ENCODE results near the gene THRB. TPM values are rescaled to one million over a fixed set of nuclear protein-coding genes. Genes with fewer than 3 reads are reported as not detected.
"Not testable (repeated sequence)": the region's sequence is repeated elsewhere in the genome, so short reads cannot be mapped to it uniquely, and the experiment has no call there.

THRB gene
- total RNA-seq, 6 donors from 2014 or later, result 5.5 to 15.2 (median 12.0) TPM

- H3K4me1 ChIP-seq, result peaks cover 0 to 14% (median 6%) of the 10 kb centered on the region in 4 donors
- H3K27me3 ChIP-seq, result no peaks in the 10 kb centered on the region
- ATAC-seq (ENCODE audit: low FRiP score in 2 of 2) (peak in 1 of 2 donors; percentile 69), DNase-seq (no peak)
- no peaks in the 10 kb centered on the region for H3K36me3 ChIP-seq
- no peak for TF ChIP-seq CTCF (IDR thresholded peaks at IDR 0.05)
- no peak for TF ChIP-seq POLR2AphosphoS5 (IDR thresholded peaks at IDR 0.05)
- no peak for TF ChIP-seq EP300 (IDR thresholded peaks at IDR 0.05)
- no peak for TF ChIP-seq POLR2A (IDR thresholded peaks at IDR 0.05)
- H3K9me3 ChIP-seq, result no peaks in the 10 kb centered on the region
- H3K4me3 ChIP-seq, result no peak overlapping the region
- no peak overlapping the region for H3K27ac ChIP-seq
- WGBS, 2 donors, result 64% methylated on average over 4 of the region's 4 CpGs
Measured at GRCh38 chr3:24416224-24416623, 78.4 kb downstream of the THRB start.

GRCh38 chr3:24415824-24416223, 78.8 kb downstream of the THRB start:
- no peaks in the 10 kb centered on the region for H3K27me3 ChIP-seq
- no peak overlapping the region for H3K27ac ChIP-seq
- H3K9me3 ChIP-seq, result no peaks in the 10 kb centered on the region
- peaks cover 0 to 14% (median 6%) of the 10 kb centered on the region in 4 donors for H3K4me1 ChIP-seq
- H3K4me3 ChIP-seq, result no peak overlapping the region
- DNase-seq (no peak), ATAC-seq (ENCODE audit: low FRiP score in 2 of 2) (peak in 1 of 2 donors; percentile 15)
- no peaks in the 10 kb centered on the region for H3K36me3 ChIP-seq
- TF ChIP-seq EP300 (IDR thresholded peaks at IDR 0.05) (no peak), CTCF (IDR thresholded peaks at IDR 0.05) (no peak), POLR2A (IDR thresholded peaks at IDR 0.05) (no peak), POLR2AphosphoS5 (IDR thresholded peaks at IDR 0.05) (no peak)
- WGBS, 2 donors, result 51 to 68% methylated on average over 3 of the region's 3 CpGs

- H3K27ac ChIP-seq; H3K4me3 ChIP-seq; H3K36me3 ChIP-seq; H3K9me3 ChIP-seq; ATAC-seq (ENCODE audit: low FRiP score in 2 of 2); H3K27me3 ChIP-seq; DNase-seq: not testable (repeated sequence)
- H3K4me1 ChIP-seq, result peaks cover 0 to 14% (median 6%) of the 10 kb centered on the region in 4 donors
- 88 to 93% methylated on average over 5 of the region's 5 CpGs for WGBS, 2 donors
Measured at GRCh38 chr3:24413662-24414061, 81.0 kb downstream of the THRB start.

- DNase-seq, result no peak
- no peak for ATAC-seq (ENCODE audit: low FRiP score in 2 of 2)
Measured at GRCh38 chr3:24410860-24411259, 83.8 kb downstream of the THRB start.

GRCh38 chr3:24407980-24408680, 86.5 kb downstream of the THRB start:
- no peak overlapping the region for H3K27ac ChIP-seq
- TF ChIP-seq CTCF (IDR thresholded peaks at IDR 0.05) (no peak), POLR2A (IDR thresholded peaks at IDR 0.05) (no peak), EP300 (IDR thresholded peaks at IDR 0.05) (no peak), POLR2AphosphoS5 (IDR thresholded peaks at IDR 0.05) (no peak)
- WGBS, 2 donors, result 49 to 53% methylated on average over 3 of the region's 3 CpGs
- no peak for DNase-seq
- no peaks in the 10 kb centered on the region for H3K27me3 ChIP-seq
- no peaks in the 10 kb centered on the region for H3K36me3 ChIP-seq
- ATAC-seq (ENCODE audit: low FRiP score in 2 of 2), result no peak
- H3K4me1 ChIP-seq, result no peaks in the 10 kb centered on the region
- no peak overlapping the region for H3K4me3 ChIP-seq
- H3K9me3 ChIP-seq, result no peaks in the 10 kb centered on the region

More at GRCh38 chr3:24410860-24411259, 83.8 kb downstream of the THRB start:
- Histone ChIP-seq H3K4me3 (no peak overlapping the region), H3K9me3 (no peaks in the 10 kb centered on the region), H3K36me3 (no peaks in the 10 kb centered on the region), H3K4me1 (no peaks in the 10 kb centered on the region), H3K27ac (no peak overlapping the region), H3K27me3 (no peaks in the 10 kb centered on the region)
- TF ChIP-seq CTCF (IDR thresholded peaks at IDR 0.05) (no peak), POLR2AphosphoS5 (IDR thresholded peaks at IDR 0.05) (no peak), EP300 (IDR thresholded peaks at IDR 0.05) (no peak), POLR2A (IDR thresholded peaks at IDR 0.05) (no peak)
- WGBS, 2 donors, result 92 to 97% methylated on average over 3 of the region's 3 CpGs

Measured in upper lobe of left lung (tissue), 6 donors.